ENCODE results near the gene PRKCA. TPM values are rescaled to one million over a fixed set of nuclear protein-coding genes. Genes with fewer than 3 reads are reported as not detected.

PRKCA gene
- total and polyA plus RNA-seq, 2 of the 13 experiments (the other 11 are each of a cell fraction or from before 2014, with no cell fraction given): 18.5 to 21.5 TPM

DNA sequence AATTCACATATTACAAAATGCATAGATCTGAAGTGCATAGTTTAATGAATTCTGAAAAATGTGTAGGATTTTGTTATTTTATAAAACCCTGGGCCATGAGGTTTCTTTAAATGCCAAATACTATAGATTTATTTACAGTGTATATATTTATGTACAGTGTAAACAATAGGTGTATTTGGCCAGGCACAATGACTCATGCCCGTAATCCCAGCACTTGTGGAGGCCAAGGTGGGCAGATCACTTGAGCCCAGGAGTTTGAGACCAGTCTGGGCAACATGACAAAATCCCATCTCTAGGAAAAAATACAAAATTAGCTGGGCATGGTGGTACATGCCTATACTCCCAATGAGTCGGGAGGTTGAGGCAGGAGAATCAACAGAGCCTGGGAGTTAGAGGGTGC, 249.4 kb downstream of the PRKCA start:
- ChIA-PET POLR2A (no interaction called here), CTCF (ENCODE audit: low intra/inter-chr PET ratio, low total read pairs) (no interaction called here)
- no peak overlapping the region for H2AFZ ChIP-seq (ENCODE audit: low read length)
- H4K20me1 ChIP-seq (ENCODE audit: insufficient read depth, low read length): no peaks in the 10 kb centered on the region
- no peak overlapping the region for H3K9ac ChIP-seq (ENCODE audit: insufficient read depth, low read depth, low read length)
- H3K4me1 ChIP-seq (ENCODE audit: insufficient read depth, low read length): peaks cover 64% of the 10 kb centered on the region
- intact Hi-C loops (cut with micrococcal nuclease; ENCODE audit: unreplicated experiment): no loop called here
- H3K4me2 ChIP-seq (ENCODE audit: low read depth, low read length): no peak overlapping the region
- BruUV-seq (replicated peaks): no TSS peak
- DNase-seq (ENCODE audit: low spot score): no peak
- no peak overlapping the region for H3K27ac ChIP-seq (ENCODE audit: extremely low read length, insufficient read depth, low read length)
- H3K36me3 ChIP-seq (replicated peaks in 1 of 2; ENCODE audit: control insufficient read depth in 1 of 2, insufficient read depth in 2 of 2, low read length in 2 of 2): peaks cover 0 to 1% of the 10 kb centered on the region in 2 experiments; a peak in 2 of 5 replicates
- H3K4me3 ChIP-seq (replicated peaks in 1 of 3; ENCODE audit: insufficient read depth in 1 of 3, low read depth in 2 of 3, low read length in 3 of 3): no peak overlapping the region
- no peak for ATAC-seq
- 92% methylated on average over 2 of the region's 2 CpGs for WGBS (ENCODE audit: low lambda C conversion rate)
- no peak for FAIRE-seq
- no peaks in the 10 kb centered on the region for H3K79me2 ChIP-seq (ENCODE audit: insufficient read depth, low read length)
- no peaks in the 10 kb centered on the region for H3K9me3 ChIP-seq (ENCODE audit: low read length)
- H3K27me3 ChIP-seq (ENCODE audit: control insufficient read depth in 1 of 2, insufficient read depth in 2 of 2, low read length in 2 of 2): no peaks in the 10 kb centered on the region
- TF ChIP-seq, protein P1, sequence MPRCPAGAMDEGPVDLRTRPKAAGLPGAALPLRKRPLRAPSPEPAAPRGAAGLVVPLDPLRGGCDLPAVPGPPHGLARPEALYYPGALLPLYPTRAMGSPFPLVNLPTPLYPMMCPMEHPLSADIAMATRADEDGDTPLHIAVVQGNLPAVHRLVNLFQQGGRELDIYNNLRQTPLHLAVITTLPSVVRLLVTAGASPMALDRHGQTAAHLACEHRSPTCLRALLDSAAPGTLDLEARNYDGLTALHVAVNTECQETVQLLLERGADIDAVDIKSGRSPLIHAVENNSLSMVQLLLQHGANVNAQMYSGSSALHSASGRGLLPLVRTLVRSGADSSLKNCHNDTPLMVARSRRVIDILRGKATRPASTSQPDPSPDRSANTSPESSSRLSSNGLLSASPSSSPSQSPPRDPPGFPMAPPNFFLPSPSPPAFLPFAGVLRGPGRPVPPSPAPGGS (CRISPR knock-in tag; IDR thresholded peaks at IDR 0.05): no peak
- TF ChIP-seq ZBTB20 (CRISPR knock-in tag; IDR thresholded peaks at IDR 0.05; ENCODE audit: borderline replicate concordance, low read depth) (peak; percentile 92), SRSF4 (IDR thresholded peaks at IDR 0.05; ENCODE audit: low read depth, low read length, poor library complexity, severe bottlenecking) (no peak), FOSL2 (CRISPR knock-in tag; IDR thresholded peaks at IDR 0.05) (peak; percentile 84), ZZZ3 (CRISPR knock-in tag; IDR thresholded peaks at IDR 0.05; ENCODE audit: borderline replicate concordance) (no peak)
- in situ Hi-C loops (cut with HindIII; ENCODE audit: extremely low pct_ligation_motif_present, low pct_unique_long_range_greater_than_20kb): no loop called here

DNA sequence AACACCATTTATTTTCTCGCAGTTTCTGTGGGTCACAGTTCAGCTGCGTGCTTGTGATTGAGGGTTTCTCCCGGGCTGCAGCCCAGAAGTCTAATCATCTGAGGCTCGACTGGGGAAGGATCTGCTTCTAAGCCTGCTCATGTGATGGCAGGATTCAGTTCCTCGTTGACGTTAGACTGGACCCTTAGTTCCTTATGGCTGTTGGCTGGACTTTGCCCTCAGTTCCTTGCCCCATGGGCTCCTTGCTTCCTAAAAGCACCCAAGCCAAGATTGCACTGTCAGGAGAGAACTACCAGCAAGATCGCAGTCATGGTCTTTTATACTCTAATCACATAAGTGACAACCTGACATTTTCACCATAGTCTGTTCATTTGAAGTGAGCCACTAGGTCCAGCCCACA, 250.0 kb downstream of the PRKCA start:
- Histone ChIP-seq H3K27me3 (ENCODE audit: control insufficient read depth in 1 of 2, insufficient read depth in 2 of 2, low read length in 2 of 2) (no peaks in the 10 kb centered on the region), H3K9ac (ENCODE audit: insufficient read depth, low read depth, low read length) (no peak overlapping the region), H3K36me3 (replicated peaks in 1 of 2; ENCODE audit: control insufficient read depth in 1 of 2, insufficient read depth in 2 of 2, low read length in 2 of 2) (peaks cover 0 to 1% of the 10 kb centered on the region in 2 experiments; a peak in 2 of 5 replicates), H2AFZ (ENCODE audit: low read length) (no peak overlapping the region), H3K27ac (ENCODE audit: extremely low read length, insufficient read depth, low read length) (no peak overlapping the region), H3K9me3 (ENCODE audit: low read length) (no peaks in the 10 kb centered on the region), H3K4me2 (ENCODE audit: low read depth, low read length) (no peak overlapping the region), H3K4me3 (replicated peaks in 1 of 3; ENCODE audit: insufficient read depth in 1 of 3, low read depth in 2 of 3, low read length in 3 of 3) (no peak overlapping the region), H4K20me1 (ENCODE audit: insufficient read depth, low read length) (no peaks in the 10 kb centered on the region), H3K4me1 (ENCODE audit: insufficient read depth, low read length) (peaks cover 59% of the 10 kb centered on the region), H3K79me2 (ENCODE audit: insufficient read depth, low read length) (no peaks in the 10 kb centered on the region)
- ATAC-seq: no peak
- in situ Hi-C loops (cut with HindIII; ENCODE audit: extremely low pct_ligation_motif_present, low pct_unique_long_range_greater_than_20kb) (no loop called here), intact Hi-C loops (cut with micrococcal nuclease; ENCODE audit: unreplicated experiment) (no loop called here)
- no peak for DNase-seq (ENCODE audit: low spot score)
- POLR2A ChIA-PET: no interaction called here
- no peak for TF ChIP-seq ZNF652 (CRISPR knock-in tag; IDR thresholded peaks at IDR 0.05; ENCODE audit: borderline replicate concordance, low read depth)
- no peak for TF ChIP-seq ZNF788 (CRISPR knock-in tag; IDR thresholded peaks at IDR 0.05; ENCODE audit: borderline replicate concordance)
- 0 out of 2 replicates have a peak, but pooled peaks have one; percentile 6 for TF ChIP-seq SALL1 (CRISPR knock-in tag; IDR thresholded peaks at IDR 0.05)
- TF ChIP-seq CEBPG (CRISPR knock-in tag; IDR thresholded peaks at IDR 0.05): no peak
- no peak for TF ChIP-seq MEF2D (CRISPR knock-in tag; IDR thresholded peaks at IDR 0.05)
- CTCF ChIA-PET (ENCODE audit: low intra/inter-chr PET ratio, low total read pairs): no interaction called here
- BruUV-seq (replicated peaks): no TSS peak
- no peak for FAIRE-seq
- WGBS (ENCODE audit: low lambda C conversion rate): 96% methylated on average over 7 of the region's 7 CpGs

Data from HepG2 (cell line).